GM19351 (cell line): ENCODE results near the gene MYCBP2.

Source experiments
- ATAC-seq: cut with Tn5 transposase; IDR thresholded peaks from one replicate; pipeline ENCODE4 v1.9.1; 2021; ENCODE audit warnings: mild to moderate bottlenecking, moderate library complexity; ENCODE audit not compliant: unreplicated experiment

MYCBP2 gene

DNA sequence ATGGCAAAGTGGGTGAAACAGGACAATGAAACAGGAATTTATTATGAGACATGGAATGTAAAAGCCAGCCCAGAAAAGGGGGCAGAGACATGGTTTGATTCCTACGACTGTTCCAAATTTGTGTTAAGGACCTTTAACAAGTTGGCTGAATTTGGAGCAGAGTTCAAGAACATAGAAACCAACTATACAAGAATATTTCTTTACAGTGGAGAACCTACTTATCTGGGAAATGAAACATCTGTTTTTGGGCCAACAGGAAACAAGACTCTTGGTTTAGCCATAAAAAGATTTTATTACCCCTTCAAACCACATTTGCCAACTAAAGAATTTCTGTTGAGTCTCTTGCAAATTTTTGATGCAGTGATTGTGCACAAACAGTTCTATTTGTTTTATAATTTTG lies 326.4 kb downstream of the MYCBP2 start:
- ATAC-seq: no peak
